C4-2B (cell line): ENCODE results near the gene EML6.

Experiments
- ZFX ChIP-seq: fragments of 450-650 bp; IDR thresholded peaks from 2 replicates; pipeline ENCODE4 v1.6.1; 2017
- TF ChIP-seq, protein P1 (sequence below): fragments of 450-650 bp; conservative IDR thresholded peaks from 2 replicates; pipeline ENCODE4 v1.5.1; 2017; ENCODE audit warnings: mild to moderate bottlenecking

DNA sequence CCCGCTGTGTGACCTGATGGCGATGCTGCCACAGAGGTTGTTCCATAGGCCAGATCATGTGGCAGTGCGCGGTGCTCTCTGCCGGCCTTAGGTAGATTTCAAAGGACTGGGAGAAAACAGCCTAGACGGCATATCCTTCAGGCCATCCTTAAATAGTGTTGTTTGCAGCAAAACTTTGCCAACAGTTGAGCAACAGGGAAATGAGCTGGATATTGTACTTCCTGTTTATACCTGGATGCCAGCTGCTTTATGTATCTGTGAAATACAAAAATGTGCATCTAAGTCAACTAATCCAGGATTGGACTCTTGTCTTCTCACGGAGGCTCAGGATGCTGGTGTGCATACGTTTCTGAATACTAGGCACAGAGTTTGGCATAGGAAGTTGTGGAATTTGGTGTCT is 107.1 kb downstream of the EML6 start:
- TF ChIP-seq, protein P1, sequence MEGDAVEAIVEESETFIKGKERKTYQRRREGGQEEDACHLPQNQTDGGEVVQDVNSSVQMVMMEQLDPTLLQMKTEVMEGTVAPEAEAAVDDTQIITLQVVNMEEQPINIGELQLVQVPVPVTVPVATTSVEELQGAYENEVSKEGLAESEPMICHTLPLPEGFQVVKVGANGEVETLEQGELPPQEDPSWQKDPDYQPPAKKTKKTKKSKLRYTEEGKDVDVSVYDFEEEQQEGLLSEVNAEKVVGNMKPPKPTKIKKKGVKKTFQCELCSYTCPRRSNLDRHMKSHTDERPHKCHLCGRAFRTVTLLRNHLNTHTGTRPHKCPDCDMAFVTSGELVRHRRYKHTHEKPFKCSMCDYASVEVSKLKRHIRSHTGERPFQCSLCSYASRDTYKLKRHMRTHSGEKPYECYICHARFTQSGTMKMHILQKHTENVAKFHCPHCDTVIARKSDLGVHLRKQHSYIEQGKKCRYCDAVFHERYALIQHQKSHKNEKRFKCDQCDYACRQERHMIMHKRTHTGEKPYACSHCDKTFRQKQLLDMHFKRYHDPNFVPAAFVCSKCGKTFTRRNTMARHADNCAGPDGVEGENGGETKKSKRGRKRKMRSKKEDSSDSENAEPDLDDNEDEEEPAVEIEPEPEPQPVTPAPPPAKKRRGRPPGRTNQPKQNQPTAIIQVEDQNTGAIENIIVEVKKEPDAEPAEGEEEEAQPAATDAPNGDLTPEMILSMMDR = no peak
- no peak for TF ChIP-seq ZFX
